ENCODE results near the gene LRCH4.
A peak's percentile ranks its signal among the peaks of the same experiment; 100 is the strongest.
"Not testable (repeated sequence)": the region's sequence is repeated elsewhere in the genome, so short reads cannot be mapped to it uniquely, and the experiment has no call there.

LRCH4 gene

GRCh38 chr7:100566018-100566531 lies 19.9 kb downstream of the LRCH4 start:
- no peak for DNase-seq

GRCh38 chr7:100565133-100565571 lies 20.8 kb downstream of the LRCH4 start:
- DNase-seq: no peak

- not testable (repeated sequence) for DNase-seq
Measured at GRCh38 chr7:100564405-100564804, 21.5 kb downstream of the LRCH4 start.

- DNase-seq: peak; percentile 57
Measured at GRCh38 chr7:100563809-100564400, 22.0 kb downstream of the LRCH4 start.

- DNase-seq: no peak
Measured at GRCh38 chr7:100563100-100563564, 22.8 kb downstream of the LRCH4 start.

GRCh38 chr7:100562195-100563099 lies 23.5 kb downstream of the LRCH4 start:
- no peak for DNase-seq

- DNase-seq: no peak
Measured at GRCh38 chr7:100561491-100562194, 24.3 kb downstream of the LRCH4 start.

- no peak for DNase-seq
Measured at GRCh38 chr7:100559127-100559526, 26.8 kb downstream of the LRCH4 start.

GRCh38 chr7:100556541-100556940 lies 29.4 kb downstream of the LRCH4 start:
- no peak for DNase-seq

- no peak for DNase-seq
Measured at GRCh38 chr7:100555701-100556100, 30.2 kb downstream of the LRCH4 start.

- DNase-seq: no peak
Measured at GRCh38 chr7:100553032-100553431, 32.9 kb downstream of the LRCH4 start.

GRCh38 chr7:100552532-100552931 lies 33.4 kb downstream of the LRCH4 start:
- DNase-seq: no peak

GRCh38 chr7:100548446-100548845 lies 37.5 kb downstream of the LRCH4 start:
- not testable (repeated sequence) for DNase-seq

GRCh38 chr7:100547872-100548271 lies 38.1 kb downstream of the LRCH4 start:
- no peak for DNase-seq

GRCh38 chr7:100546926-100547800 lies 38.8 kb downstream of the LRCH4 start:
- no peak for DNase-seq

- DNase-seq: no peak
Measured at GRCh38 chr7:100546129-100546925, 39.6 kb downstream of the LRCH4 start.

- no peak for DNase-seq
Measured at GRCh38 chr7:100545360-100546128, 40.4 kb downstream of the LRCH4 start.

GRCh38 chr7:100544967-100545359 lies 41.0 kb downstream of the LRCH4 start:
- DNase-seq: no peak

GRCh38 chr7:100544386-100544785 lies 41.5 kb downstream of the LRCH4 start:
- no peak for DNase-seq

GRCh38 chr7:100543586-100543985 lies 42.3 kb downstream of the LRCH4 start:
- no peak for DNase-seq

- not testable (repeated sequence) for DNase-seq
Measured at GRCh38 chr7:100541309-100541708, 44.6 kb downstream of the LRCH4 start.

Data from NCI-H345 (cell line).